WTC11 (cell line): ENCODE measurements around the gene OLFM1.

Experiments used
- CREB1 ChIP-seq: sonication (generic); formaldehyde crosslinking; IDR thresholded peaks from 2 replicates; pipeline ENCODE4 v1.8.0; 2023; ENCODE audit warnings: mild to moderate bottlenecking, missing genetic modification reagents
- CTCF ChIP-seq: fragments of 200-600 bp; IDR thresholded peaks from 2 replicates; pipeline ENCODE4 v1.8.0; 2022; ENCODE audit warnings: antibody characterized with exemption
- E2F1 ChIP-seq: sonication (generic); formaldehyde crosslinking; IDR thresholded peaks from 2 replicates; pipeline ENCODE4 v1.8.0; 2022; ENCODE audit warnings: mild to moderate bottlenecking, missing genetic modification reagents
- FOXK1 ChIP-seq: sonication (generic); formaldehyde crosslinking; IDR thresholded peaks from 2 replicates; pipeline ENCODE4 v1.8.0; 2022; ENCODE audit warnings: mild to moderate bottlenecking, moderate library complexity, missing genetic modification reagents
- FOXP1 ChIP-seq: sonication (generic); formaldehyde crosslinking; IDR thresholded peaks from 2 replicates; pipeline ENCODE4 v1.8.0; 2022; ENCODE audit warnings: missing genetic modification reagents, mild to moderate bottlenecking, moderate library complexity, borderline replicate concordance
- IRF2 ChIP-seq: sonication (generic); formaldehyde crosslinking; IDR thresholded peaks from 2 replicates; pipeline ENCODE4 v1.8.0; 2022; ENCODE audit warnings: low read depth, missing genetic modification reagents, borderline replicate concordance
- MAX ChIP-seq: sonication (generic); formaldehyde crosslinking; IDR thresholded peaks from 2 replicates; pipeline ENCODE4 v1.8.0; 2022; ENCODE audit warnings: mild to moderate bottlenecking, missing genetic modification reagents
- NFYB ChIP-seq: sonication (generic); formaldehyde crosslinking; conservative IDR thresholded peaks from 2 replicates; pipeline ENCODE4 v1.8.0; 2022; ENCODE audit warnings: low read depth, missing genetic modification reagents
- NR1H2 ChIP-seq: sonication (generic); formaldehyde crosslinking; IDR thresholded peaks from 2 replicates; pipeline ENCODE4 v1.9.0; 2021; ENCODE audit warnings: mild to moderate bottlenecking, moderate library complexity, missing genetic modification reagents
- TCF7 ChIP-seq: sonication (generic); formaldehyde crosslinking; IDR thresholded peaks from 2 replicates; pipeline ENCODE4 v1.8.0; 2022; ENCODE audit warnings: mild to moderate bottlenecking, low read depth, missing genetic modification reagents, moderate library complexity

GRCh38 chr9:135123773-135124134 is 36.3 kb downstream of the OLFM1 start:
- TF ChIP-seq CTCF, result no peak
- TF ChIP-seq FOXP1 (CRISPR knock-in tag), result no peak
- TF ChIP-seq FOXK1 (CRISPR knock-in tag), result no peak
- no peak for TF ChIP-seq CREB1
- TF ChIP-seq TCF7 (CRISPR knock-in tag), result no peak
- TF ChIP-seq E2F1 (CRISPR knock-in tag), result no peak
- no peak for TF ChIP-seq NFYB (CRISPR knock-in tag)
- no peak for TF ChIP-seq NR1H2 (CRISPR knock-in tag)
- no peak for TF ChIP-seq MAX (CRISPR knock-in tag)
- no peak for TF ChIP-seq IRF2 (CRISPR knock-in tag)
